Right ventricle myocardium inferior (tissue), 1 donor: ENCODE data around the gene PRDM15. TPM values are rescaled to one million over a fixed set of nuclear protein-coding genes. Genes with fewer than 3 reads are reported as not detected.

Experiments used
- ATAC-seq: fragments of 200-7000 bp; cut with Tn5 transposase; one replicate; pipeline ENCODE4 v1.9.1; 2020; ENCODE audit warnings: mild to moderate bottlenecking, moderate library complexity
- DNase-seq: peaks from one replicate; pipeline ENCODE4 v3.0.0; 2021; ENCODE audit errors: missing footprints
- intact Hi-C: fragments of 100-400 bp; cut with DNase I; formaldehyde crosslinking; loops from one replicate; pipeline ENCODE4 v1.11.0; 2022
- total RNA-seq: library from RNA; stranded (reverse); fragmentation: NEBNext Ultra II Directional; extraction: Animal tissue kit (Norgen Biotek cat#: 25700); gene quantifications from one replicate; pipeline ENCODE4 v1.2.1, GENCODE V29; 2021
- donor health status: DM: no; HTN: yes; CAD: no; lungs with severe emphysema.

PRDM15 gene
- total RNA-seq, 1 donor from 2014 or later: 4.6 TPM

DNA sequence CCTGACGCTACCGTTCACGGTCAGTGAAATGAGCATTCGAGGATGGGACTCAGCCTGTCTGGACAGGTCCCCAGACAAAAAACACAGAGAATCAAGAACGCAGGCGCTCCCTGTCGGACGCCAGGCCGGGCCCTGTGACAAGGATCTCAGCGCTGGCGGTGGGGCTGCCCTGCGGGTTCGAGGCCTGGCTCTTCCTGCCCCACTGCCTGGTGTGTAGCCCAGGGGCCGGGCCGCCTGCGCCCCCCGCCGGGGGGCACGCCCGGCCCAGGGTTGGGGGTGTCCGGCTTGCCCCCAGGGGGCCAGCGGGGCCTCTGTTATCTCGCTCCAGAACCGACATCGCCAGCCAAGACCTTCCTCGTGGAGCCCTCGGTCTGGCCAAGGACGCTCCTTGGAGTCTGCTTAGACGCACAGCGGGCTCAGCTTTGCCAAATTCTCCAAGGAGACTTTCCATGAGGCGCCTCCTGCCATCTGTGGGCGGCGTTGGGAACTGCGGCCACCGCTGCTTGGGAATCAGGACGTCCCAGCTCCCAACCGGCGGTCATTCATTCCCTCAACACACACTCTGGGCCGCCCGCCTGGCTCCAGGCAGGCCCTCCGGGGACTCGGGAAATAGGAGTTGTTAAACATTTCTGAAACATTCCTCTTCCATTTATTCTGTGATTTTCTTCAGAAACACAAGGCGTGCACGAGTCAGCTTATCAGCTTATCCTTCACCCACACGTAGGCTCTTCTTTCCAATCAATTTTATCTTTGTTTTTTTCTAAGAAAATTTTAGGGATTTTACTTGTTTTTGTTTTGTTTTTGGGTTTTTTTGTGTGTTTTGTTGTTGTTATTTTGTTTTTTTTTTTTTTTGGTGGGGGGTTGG, 101.0 kb downstream of the PRDM15 start:
- intact Hi-C loops: loop anchor here (1.0 to 5.0 kb wide), 2 partner anchors 166 to 496 kb away; no protein-coding TSS in a partner anchor
- ATAC-seq (peak; percentile 94), DNase-seq (peak; percentile 88)

DNA sequence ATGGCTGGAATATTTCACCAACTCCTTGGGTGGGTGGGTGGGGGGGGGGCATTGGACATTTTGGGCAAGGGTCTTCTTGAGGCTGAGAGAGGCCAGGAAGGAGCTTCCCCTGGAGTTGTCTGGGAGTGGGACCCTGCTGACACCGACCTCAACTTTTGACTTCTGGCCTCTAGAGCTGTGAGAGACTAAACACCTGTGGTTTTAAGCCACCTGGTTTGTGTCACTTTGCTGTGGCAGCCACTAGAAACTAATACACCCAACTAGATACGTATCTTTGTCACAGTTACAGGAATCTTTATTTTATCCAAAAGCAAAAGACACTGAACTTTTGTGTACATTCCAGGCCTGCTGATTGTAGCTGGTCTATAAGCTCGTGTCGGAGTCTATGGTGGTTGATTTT, 102.4 kb downstream of the PRDM15 start:
- DNase-seq: no peak
- intact Hi-C loops: loop anchor here (5.0 kb wide), 1 partner anchor 494 kb away; no protein-coding TSS in a partner anchor
- ATAC-seq: no peak

DNA sequence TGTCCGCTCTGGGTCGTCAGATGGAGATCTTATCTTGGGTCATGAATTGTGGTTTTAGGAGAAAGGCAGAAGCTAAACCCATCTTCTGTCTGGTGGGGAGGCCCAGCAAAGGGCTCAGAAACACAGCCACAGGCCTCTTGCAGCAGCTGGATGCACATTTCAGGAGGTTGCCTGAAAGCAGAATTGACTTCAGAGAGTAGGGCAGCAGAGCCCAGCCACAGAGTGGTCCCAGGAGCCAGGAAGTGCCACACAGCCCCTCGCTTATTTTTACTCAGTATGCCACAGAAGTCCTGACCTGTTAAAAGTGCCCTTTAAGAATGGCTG, 104.0 kb downstream of the PRDM15 start:
- intact Hi-C loops: loop anchor here (5.0 kb wide), 1 partner anchor 493 kb away; no protein-coding TSS in a partner anchor
- ATAC-seq (no peak), DNase-seq (no peak)

DNA sequence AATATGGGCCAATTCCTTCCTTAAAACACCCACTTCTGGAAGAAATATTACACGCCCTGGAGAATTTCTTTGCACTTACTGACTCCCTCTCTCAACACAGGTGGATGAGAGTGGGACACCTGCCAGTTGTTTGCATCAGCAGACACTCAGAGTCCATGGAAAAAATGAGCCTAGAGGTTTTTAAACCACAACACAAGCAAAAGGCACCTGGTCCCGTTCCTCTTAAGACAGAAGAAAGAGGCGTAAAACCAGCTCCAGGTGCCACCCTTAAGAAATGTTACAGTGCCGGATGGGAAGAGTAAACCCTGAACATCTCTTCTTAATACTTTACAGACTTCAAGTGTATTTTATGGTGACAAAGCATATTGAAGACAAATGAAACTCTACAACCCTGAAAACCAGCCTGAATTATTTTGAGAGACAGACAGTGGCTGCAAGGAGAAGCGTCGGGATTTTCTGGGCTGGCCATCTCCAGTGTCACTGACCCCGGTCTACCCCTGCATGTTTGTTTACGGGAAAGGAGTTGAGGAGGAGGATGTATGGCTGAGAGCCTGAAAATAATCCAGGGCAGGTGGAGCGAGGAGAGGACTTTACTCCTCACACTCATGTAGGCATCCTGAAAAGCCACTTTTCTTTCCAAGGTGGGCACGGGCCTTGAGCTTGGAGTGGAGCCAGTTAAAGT, 104.5 kb downstream of the PRDM15 start:
- intact Hi-C loops: loop anchor here (5.0 kb wide), 1 partner anchor 492 kb away; no protein-coding TSS in a partner anchor
- ATAC-seq (no peak), DNase-seq (no peak)

DNA sequence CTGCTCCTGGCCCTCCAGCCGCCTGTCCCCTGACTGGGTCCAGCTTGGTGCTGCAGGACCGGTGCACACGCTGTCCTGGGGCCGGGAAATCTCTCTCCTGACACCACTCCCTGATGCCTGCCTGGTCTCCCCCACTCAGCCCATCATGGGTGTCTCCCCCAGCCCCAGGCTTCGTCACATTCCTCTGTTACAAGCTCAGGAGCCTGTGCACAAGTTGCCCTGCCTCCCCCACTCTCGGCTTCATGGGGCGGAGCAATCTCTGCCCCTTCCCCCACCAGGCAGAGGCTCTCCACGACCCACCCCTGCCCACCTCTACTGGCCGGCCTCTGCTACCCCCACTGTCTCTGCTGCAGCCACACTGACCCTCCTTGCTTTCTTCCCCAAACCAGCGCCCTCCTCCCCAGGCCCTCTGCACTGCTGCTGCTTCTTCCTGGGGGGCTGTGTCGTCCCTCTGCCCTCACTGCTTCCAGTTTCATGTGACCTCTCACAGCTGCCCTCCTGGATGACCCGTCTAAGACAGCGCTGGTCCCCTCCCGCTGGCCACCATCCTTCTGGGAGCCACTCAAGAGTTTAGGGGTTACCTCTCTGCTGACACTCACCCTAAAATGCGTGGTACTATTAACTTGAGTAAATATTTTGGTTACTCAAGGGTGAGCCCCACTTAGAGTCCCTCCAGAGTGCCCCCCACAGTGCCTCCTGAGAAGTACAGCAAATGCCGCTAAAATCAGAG, 106.6 kb downstream of the PRDM15 start:
- no peak for DNase-seq
- intact Hi-C loops: no loop called here
- no peak for ATAC-seq

DNA sequence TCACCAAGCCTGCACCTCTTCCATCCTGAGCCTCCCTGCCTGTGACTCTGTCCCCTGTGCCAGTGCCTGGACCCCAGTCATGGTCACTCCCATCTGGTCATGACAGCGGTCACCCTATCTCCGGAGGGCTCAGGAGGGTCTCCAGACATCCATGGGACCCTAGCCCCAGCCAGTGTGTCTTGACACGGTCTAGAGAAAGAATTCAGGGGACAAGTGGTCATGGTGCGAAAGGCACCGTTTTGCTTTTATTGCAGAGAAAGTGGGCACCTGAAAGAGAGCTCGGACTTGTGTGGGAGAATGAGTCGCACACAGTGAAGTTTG, 107.6 kb downstream of the PRDM15 start:
- intact Hi-C loops: no loop called here
- no peak for DNase-seq
- no peak for ATAC-seq

DNA sequence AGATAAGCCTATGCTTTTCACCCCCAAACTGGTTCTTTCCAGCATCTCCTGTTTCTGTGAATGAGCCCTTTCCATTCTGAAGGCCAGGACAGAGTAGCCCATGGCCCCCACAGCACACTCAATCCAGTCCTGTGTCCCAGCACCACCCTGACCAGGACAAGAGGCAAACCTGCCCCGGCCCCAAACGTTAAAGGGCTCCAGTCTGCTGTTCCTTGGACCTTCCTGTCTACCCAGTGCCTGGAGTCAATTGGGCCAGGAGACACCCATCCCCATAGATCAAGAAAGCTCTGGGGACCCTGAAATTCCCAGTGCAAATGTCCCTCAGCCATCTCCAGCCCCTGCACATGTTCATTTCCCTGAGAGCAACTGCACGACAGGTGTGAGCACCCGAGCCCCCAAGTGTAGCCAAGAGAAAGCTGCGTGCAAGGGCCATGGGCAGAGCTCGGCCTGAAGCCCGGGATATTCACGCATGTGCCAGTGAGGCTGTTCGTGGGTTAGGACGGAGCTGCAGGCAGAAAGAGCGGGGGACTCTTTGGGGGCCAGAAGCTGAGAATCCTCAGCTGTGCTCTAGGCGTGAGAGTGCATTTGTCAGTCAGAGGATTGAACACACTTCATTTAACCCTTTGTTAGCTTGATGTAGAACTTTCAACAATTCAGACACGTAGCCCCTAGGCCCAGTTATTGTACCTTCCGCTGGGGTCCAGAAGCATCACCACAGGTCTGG, 108.1 kb downstream of the PRDM15 start:
- intact Hi-C loops: no loop called here
- DNase-seq: no peak
- no peak for ATAC-seq

DNA sequence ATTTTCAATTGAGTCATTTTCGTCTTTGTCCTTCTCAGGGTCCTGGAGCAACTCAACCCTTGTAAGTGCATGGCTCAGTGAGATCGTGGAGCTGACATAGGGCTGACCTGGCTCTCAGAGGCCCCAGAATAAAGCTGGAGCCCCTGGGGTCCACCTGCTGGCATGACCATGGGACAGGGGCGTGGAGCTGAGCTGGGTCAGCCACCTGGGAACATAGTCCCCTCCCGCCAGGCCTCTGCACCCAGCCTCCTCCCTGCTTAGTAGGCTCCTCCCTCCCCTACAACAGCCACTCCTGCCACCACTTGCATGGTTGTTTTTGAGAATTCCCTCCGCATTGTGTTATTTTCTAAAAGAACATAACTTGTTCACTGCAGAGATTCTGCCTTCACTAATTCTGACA, 109.2 kb downstream of the PRDM15 start:
- intact Hi-C loops: no loop called here
- no peak for ATAC-seq
- DNase-seq: no peak

DNA sequence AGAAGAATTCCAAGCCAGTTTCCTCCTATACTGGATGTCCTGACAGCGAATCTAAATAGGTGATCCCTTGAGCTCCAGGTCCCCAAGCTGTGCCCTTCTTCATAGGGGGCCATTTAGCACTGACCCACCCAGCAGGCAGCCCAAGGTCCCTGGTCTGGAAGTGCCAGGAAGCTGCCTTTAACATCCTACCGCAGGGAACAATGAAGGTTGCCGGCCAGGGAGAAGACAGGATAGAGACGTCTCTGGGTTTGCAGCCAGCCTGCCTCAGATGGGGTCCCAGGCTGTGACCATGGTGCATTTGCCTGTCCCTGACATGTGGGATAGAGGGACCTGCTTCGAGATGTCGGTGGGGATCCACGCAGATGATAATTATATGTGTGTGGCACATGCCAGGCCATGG, 109.6 kb downstream of the PRDM15 start:
- ATAC-seq: no peak
- no peak for DNase-seq
- intact Hi-C loops: no loop called here

DNA sequence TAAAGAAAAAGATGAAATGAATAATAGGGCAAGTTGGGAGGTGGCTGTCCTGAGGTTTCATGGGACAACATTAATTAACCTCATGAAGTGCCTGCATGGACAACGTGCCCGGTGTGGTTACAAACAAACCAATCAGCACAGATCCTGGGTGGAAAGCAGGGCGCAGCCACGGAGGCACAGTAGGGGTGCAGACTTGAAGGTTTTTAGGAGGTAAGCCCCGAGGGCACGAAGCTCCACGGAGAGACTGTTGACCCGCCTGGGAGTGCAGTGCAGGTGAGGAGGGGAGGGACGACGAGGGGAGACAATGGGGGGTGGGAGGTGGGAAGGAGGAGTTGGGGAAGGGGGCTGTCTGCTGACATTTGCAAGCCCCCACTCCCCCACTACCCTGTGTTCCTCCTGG, 110.0 kb downstream of the PRDM15 start:
- no peak for DNase-seq
- no peak for ATAC-seq
- intact Hi-C loops: no loop called here

DNA sequence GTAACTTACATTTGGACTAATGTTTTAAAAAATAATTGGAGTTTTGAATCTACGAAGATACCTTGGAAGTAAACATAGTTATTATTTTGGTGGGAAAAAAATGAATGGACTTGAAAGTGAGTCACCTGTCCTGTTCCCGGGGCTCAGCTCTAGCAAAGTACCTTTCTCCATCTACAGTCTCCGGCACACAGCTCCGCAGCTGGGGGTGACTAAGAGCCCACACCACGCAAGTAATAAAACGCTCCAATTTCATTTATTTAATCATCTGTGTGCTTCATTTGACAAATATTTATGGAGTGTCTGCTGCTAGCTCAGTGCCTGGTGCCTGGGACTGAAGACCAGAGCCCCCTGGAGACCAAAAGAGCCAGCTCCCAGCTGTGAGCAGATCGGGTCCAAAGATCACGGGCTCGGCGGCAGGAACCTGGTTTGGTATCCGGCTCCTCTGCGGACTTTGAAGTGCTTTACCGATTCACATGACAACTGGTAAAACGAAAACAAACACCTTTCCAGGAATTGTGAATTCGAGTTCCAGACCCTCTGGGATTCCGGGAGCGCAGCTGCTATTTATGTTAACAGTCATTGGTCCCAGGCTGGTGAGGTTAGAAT, 110.6 kb downstream of the PRDM15 start:
- DNase-seq: no peak
- no peak for ATAC-seq
- intact Hi-C loops: no loop called here

DNA sequence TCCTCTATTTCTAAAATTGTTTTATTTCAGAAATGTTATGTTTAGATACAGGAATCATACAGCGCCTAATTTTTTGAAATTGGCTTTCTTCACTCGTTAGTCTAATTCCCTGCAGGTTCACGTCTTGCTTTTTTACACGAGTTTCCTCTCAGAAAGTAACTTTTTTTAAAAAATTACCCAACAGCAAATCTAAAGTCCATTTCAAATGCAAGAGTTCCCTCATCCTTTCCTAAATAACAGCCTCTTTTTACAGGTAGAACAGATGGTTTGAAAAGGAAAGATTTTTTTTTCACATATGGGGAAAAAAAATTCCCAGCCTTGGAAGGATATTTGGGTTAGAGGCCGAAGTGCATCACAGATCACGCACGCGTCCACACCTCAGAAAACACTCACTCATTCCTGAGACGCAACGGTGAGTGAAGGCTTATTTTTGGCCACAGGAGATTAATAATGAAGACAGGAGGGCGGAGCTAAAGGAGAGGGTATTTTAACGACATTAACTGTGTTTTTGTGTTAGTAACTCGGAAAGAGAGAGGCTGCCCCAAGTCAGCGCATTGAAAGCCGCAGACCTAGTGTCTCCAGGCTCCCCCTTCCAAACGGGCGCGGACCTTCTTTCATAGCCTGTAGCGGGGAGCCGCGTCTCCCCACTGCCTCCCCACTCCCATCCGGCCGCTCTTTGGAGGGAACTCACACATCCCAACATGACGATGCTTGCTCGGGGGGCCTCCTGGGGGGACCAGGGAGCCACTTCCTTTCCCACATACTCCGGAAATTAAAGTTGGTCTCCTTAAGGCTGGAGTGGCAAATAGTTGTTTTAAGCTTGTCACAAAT, 111.3 kb downstream of the PRDM15 start:
- intact Hi-C loops: no loop called here
- no peak for ATAC-seq
- no peak for DNase-seq

DNA sequence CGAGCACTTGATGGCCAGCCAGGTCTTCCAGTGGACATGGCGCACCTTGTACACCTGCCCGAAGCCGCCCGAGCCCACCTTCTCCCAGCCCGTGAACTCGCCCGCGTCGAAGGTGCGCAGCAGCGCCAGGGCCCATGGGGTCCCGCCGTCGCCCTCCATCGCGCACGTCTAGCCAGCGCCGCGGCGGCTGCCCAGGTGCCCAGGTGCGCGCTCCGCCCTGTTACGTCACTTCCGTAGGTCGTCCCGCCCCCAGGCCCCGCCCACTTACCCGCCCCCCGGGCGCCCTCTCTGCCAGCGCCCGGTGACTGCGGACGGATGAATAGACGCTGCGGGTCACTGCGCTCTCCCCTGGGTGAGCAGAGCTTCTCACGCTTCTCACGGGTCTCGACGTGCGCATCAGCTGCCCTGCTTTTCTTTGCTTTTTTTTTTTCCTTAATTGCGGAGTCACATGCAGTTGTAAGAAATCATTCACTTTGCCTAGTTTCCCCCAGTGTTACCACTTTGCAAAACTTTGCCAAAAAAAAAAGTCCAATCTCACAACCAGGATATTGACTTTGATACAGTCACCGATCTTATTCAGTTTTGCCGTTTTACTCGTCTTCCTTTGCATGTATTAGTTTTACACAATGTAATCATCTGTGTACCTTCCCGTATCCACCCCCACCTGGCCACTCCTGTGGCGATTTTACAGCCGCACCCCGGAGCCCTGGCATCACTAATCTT, 112.1 kb downstream of the PRDM15 start, which contains the start of gene RIPK4:
Gene RIPK4, minus strand, starts transcription at position 170 of the 723 bp plus-strand sequence. Its CDS starts 11 bp downstream, at position 159.
- DNase-seq (no peak), ATAC-seq (no peak)
- intact Hi-C loops: no loop called here

DNA sequence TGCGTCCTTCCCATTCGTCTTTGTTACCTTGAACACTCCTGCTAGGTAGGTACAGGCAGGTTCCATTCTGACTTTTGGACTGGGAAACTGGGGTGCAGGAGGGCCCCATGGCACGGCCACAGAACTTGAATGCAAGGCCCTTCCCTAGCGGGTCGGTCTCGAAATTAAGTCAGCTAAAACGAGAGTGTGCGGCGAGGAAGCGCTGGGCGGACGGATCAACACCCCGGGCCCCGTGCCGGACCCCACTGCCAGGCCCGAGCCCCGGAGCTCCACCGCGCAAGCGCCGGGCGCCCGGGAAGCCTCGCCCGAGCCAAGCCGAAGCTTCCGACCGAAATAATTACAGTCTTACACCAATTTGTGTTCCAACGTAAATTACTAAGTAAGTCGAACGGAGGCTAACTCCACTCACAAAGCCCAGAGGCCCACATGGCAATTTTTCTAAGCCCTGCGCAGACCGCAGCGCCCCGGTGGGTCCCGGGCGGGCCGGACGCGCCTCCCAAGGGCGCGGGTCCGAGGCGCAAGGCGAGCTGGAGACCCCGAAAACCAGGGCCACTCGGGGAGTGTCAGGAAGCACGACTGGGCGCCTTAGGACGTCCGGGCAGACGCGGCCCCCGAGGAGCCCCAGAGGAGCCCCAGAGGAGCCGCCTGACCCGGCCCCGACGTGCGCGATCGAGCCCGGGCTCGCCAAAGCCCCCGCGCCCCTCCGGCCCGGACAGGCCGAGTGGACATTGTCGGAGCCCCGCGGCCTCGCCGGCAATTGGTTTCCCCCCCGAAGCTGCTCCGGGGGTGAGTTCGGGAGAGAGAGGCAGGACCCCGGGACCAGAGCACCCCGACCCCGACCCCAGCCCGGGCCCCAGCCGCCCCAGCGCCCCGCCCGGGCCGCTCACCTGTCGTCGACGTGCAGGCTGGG, 112.9 kb downstream of the PRDM15 start:
- intact Hi-C loops: no loop called here
- ATAC-seq (no peak), DNase-seq (no peak)

DNA sequence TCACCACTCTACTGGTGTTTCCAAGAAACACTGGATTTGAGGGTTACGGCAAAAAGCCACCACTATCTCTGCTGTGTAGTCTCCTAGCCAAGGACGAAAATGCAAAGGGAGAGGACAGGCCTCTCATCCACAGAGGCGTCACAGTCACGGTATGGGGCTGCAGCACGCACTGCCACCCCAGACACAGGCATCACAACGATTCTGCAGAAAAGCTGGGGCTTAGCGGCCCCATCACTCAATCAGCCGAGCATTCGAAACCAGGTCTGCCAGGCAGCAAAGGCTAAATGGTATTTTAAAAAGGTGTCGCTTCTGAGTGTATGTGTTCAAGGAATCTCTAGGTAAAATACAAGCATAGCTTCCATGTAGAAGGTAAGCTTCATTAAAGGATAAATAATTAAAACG, 113.7 kb downstream of the PRDM15 start:
- ATAC-seq (no peak), DNase-seq (no peak)
- intact Hi-C loops: no loop called here
